Dermis lymphatic vessel endothelial cell (primary cell): ENCODE results near the gene FOXD4L5. TPM values are rescaled to one million over a fixed set of nuclear protein-coding genes. Genes with fewer than 3 reads are reported as not detected.

Source experiments
- total RNA-seq: library from RNA; depleted of rRNA; stranded (reverse); fragments of >200 nt; gene quantifications from 2 replicates; pipeline ENCODE4 v1.2.1, GENCODE V29; 2014

Gene FOXD4L5
- 0.09 TPM in 1 of 2 replicates, not detected in the other for total RNA-seq

DNA sequence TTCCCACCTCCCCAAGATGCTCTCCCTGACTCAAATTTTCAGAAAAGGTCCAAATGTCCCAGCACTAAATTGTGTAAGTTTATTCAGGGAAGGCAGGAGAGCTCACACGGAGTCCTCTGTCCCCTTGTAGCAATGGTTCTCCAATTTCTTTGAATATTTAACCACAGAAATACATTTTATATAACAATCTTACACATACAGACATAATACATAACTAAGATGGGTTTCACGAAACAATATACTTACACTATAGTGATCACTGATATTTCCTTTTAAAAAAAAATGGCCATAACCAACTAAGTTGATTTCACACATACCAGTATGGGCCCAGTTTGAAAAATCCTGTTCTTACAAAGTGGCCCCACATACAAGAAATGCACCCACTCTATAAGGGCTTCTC, at the start of gene FOXD4L5:
TSS of gene FOXD4L5 (minus strand) at position 101 of the 400 bp plus-strand sequence. CDS start 832 bp downstream, outside the sequence.

